MM.1S (cell line): ENCODE measurements around the gene CAMK2N1.

Source experiments
- EZH2 ChIP-seq: fragments of 300-600 bp; sonication (generic); optimal IDR thresholded peaks from 2 replicates; pipeline ENCODE3; 2017; ENCODE audit warnings: low read depth, mild to moderate bottlenecking, antibody characterized with exemption, low read length, mixed read lengths
- EZH2phosphoT487 ChIP-seq: fragments of 300-600 bp; sonication (generic); IDR thresholded peaks from 2 replicates; pipeline ENCODE4 v1.6.1; 2018; ENCODE audit warnings: antibody characterized with exemption, low read length
- TF ChIP-seq, protein P1 (sequence below): fragments of 300-600 bp; sonication (generic); IDR thresholded peaks from 2 replicates; pipeline ENCODE4 v1.5.1; 2016; ENCODE audit warnings: antibody characterized with exemption, low read length, mixed read lengths

DNA sequence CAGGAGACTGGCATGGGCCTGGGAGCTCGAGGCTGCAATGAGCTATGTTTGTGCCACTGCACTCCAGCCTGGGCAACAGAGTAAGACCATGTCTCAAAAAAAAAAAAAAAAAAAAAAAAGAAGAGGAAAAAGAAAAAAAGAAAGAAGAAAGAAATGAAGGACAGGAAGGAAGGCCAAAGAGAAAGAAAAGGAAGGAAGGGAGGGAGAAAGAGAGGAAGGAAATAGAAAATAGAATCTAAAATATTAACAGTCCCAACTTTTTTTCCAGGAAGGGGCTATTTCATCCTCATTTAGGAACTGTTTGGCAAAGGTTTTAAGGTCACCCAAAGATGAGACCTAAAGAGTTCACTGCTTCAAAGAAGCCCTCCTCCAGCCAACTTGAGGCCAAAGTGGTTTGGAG lies 19.5 kb upstream of the CAMK2N1 start:
- TF ChIP-seq, protein P1, sequence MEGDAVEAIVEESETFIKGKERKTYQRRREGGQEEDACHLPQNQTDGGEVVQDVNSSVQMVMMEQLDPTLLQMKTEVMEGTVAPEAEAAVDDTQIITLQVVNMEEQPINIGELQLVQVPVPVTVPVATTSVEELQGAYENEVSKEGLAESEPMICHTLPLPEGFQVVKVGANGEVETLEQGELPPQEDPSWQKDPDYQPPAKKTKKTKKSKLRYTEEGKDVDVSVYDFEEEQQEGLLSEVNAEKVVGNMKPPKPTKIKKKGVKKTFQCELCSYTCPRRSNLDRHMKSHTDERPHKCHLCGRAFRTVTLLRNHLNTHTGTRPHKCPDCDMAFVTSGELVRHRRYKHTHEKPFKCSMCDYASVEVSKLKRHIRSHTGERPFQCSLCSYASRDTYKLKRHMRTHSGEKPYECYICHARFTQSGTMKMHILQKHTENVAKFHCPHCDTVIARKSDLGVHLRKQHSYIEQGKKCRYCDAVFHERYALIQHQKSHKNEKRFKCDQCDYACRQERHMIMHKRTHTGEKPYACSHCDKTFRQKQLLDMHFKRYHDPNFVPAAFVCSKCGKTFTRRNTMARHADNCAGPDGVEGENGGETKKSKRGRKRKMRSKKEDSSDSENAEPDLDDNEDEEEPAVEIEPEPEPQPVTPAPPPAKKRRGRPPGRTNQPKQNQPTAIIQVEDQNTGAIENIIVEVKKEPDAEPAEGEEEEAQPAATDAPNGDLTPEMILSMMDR: no peak
- no peak for TF ChIP-seq EZH2
- TF ChIP-seq EZH2phosphoT487: no peak
